H1 (cell line): ENCODE data around the gene SEMA4D. TPM values are rescaled to one million over a fixed set of nuclear protein-coding genes. Genes with fewer than 3 reads are reported as not detected.

ENCODE experiments used
- CTCF ChIA-PET: fragments of 300-600 bp; sonication (Branson Sonifier 250); formaldehyde crosslinking; loops from one replicate; lab custom pipeline; 2021; ENCODE audit not compliant: partially characterized antibody; lab: Charles Lee
- POLR2A ChIA-PET: fragments of 300-600 bp; sonication (Branson Sonifier 250); formaldehyde crosslinking; loops from one replicate; lab custom pipeline; 2021; ENCODE audit warnings: inconsistent platforms; ENCODE audit not compliant: partially characterized antibody; lab: Charles Lee
- DNase-seq, 2 experiments: peaks; one replicate each; pipeline versions ENCODE4 v3.0.0 to v3.0.0-alpha.2; 2010 to 2022; ENCODE audit warnings: low spot score in 2 of 2, low read depth in 1 of 2, mixed read lengths in 1 of 2
- FAIRE-seq: peaks from 2 replicates; lab custom pipeline; 2011; peaks lifted over from hg19 to GRCh38; lab: Jason Lieb, UNC
- H2AFZ ChIP-seq: 2 replicates; pipeline ENCODE4 v1.8.1; 2012; ENCODE audit warnings: low read length, inconsistent platforms
- H2AK5ac ChIP-seq: 2 replicates; pipeline ENCODE4 v1.6.1; 2013; ENCODE audit warnings: low read depth, low read length
- H2BK120ac ChIP-seq: replicated peaks from 2 replicates; pipeline ENCODE3; 2013; ENCODE audit warnings: low read depth, low read length, inconsistent platforms
- H2BK12ac ChIP-seq: 2 replicates; pipeline ENCODE4 v1.6.1; 2013; ENCODE audit warnings: low read depth, low read length
- H2BK15ac ChIP-seq: 2 replicates; pipeline ENCODE4 v1.6.1; 2013; ENCODE audit warnings: low read length
- H2BK20ac ChIP-seq: 2 replicates; pipeline ENCODE4 v1.6.1; 2013; ENCODE audit warnings: low read length
- H2BK5ac ChIP-seq: 2 replicates; pipeline ENCODE4 v1.6.1; 2013; ENCODE audit warnings: low read depth, low read length
- H3K14ac ChIP-seq: 2 replicates; pipeline ENCODE4 v1.6.1; 2013; ENCODE audit warnings: inconsistent platforms; ENCODE audit not compliant: insufficient read length
- H3K18ac ChIP-seq: 2 replicates; pipeline ENCODE4 v1.6.1; 2013; ENCODE audit warnings: low read length; ENCODE audit errors: extremely low read depth
- H3K23ac ChIP-seq: 2 replicates; pipeline ENCODE4 v1.6.1; 2013; ENCODE audit warnings: inconsistent platforms; ENCODE audit not compliant: insufficient read length
- H3K23me2 ChIP-seq: 2 replicates; pipeline ENCODE4 v1.6.1; 2013; ENCODE audit warnings: low read depth, low read length
- H3K27ac ChIP-seq: 2 replicates; pipeline ENCODE4 v1.6.1; 2011; ENCODE audit warnings: low read depth, low read length, inconsistent platforms
- H3K27me3 ChIP-seq, 4 experiments: replicated peaks in 1 of 4; 1 replicate in 1 of 4; 2 replicates in 3 of 4; pipeline versions ENCODE4 v1.6.1 to v1.8.1; 2011 to 2013; ENCODE audit warnings: low read length in 3 of 4, mild to moderate bottlenecking in 3 of 4, inconsistent platforms in 2 of 4, mixed read lengths in 2 of 4, moderate library complexity in 1 of 4; ENCODE audit not compliant: control insufficient read depth in 3 of 4, insufficient read depth in 3 of 4; ENCODE audit errors: extremely low read depth in 1 of 4
- H3K36me3 ChIP-seq, 4 experiments: 2 replicates each; pipeline versions ENCODE4 v1.6.1 to v1.8.1; 2011 to 2013; ENCODE audit warnings: mild to moderate bottlenecking in 4 of 4, low read length in 3 of 4, moderate library complexity in 2 of 4, control low read depth in 1 of 4, inconsistent platforms in 1 of 4; ENCODE audit not compliant: insufficient read depth in 4 of 4, control insufficient read depth in 2 of 4
- H3K4ac ChIP-seq: replicated peaks from 2 replicates; pipeline ENCODE3; 2013; ENCODE audit warnings: low read length, low read depth, mixed read lengths, inconsistent platforms; ENCODE audit not compliant: insufficient read length
- H3K4me1 ChIP-seq, 4 experiments: replicated peaks in 1 of 4; 1 replicate in 1 of 4; 2 replicates in 3 of 4; pipeline versions ENCODE4 v1.6.1 to v1.8.1; 2011 to 2013; ENCODE audit warnings: low read length in 3 of 4, inconsistent platforms in 2 of 4, mixed read lengths in 1 of 4; ENCODE audit not compliant: insufficient read depth in 4 of 4, control insufficient read depth in 3 of 4
- H3K4me2 ChIP-seq, 2 experiments: 2 replicates each; pipeline versions ENCODE4 v1.6.1 to v1.8.1; 2011 to 2013; ENCODE audit warnings: low read depth in 2 of 2, low read length in 2 of 2, control low read depth in 1 of 2, inconsistent platforms in 1 of 2, mild to moderate bottlenecking in 1 of 2; ENCODE audit not compliant: insufficient read depth in 1 of 2
- H3K4me3 ChIP-seq, 4 experiments: fragments of 200-600, 300-600 bp in 1 of 4; sonication (generic), shearing (Covaris generic), sonication (Bioruptor Twin) in 1 of 4; 2 replicates each; pipeline versions ENCODE4 v1.5.1 to v1.8.1; 2011 to 2016; ENCODE audit warnings: low read length in 4 of 4, low read depth in 3 of 4, control low read depth in 2 of 4, inconsistent platforms in 2 of 4, mild to moderate bottlenecking in 2 of 4, mixed read lengths in 1 of 4, moderate library complexity in 1 of 4; ENCODE audit not compliant: insufficient read depth in 2 of 4; ENCODE audit errors: extremely low read depth in 1 of 4
- H3K56ac ChIP-seq: replicated peaks from 2 replicates; pipeline ENCODE3; 2013; ENCODE audit warnings: low read depth, mild to moderate bottlenecking, mixed read lengths, low read length, inconsistent platforms; ENCODE audit not compliant: insufficient read length
- H3K79me1 ChIP-seq: 2 replicates; pipeline ENCODE4 v1.6.1; 2013; ENCODE audit warnings: low read depth, low read length, control low read depth
- H3K79me2 ChIP-seq, 2 experiments: 2 replicates each; pipeline versions ENCODE4 v1.6.1 to v1.8.1; 2012 to 2013; ENCODE audit warnings: low read length in 2 of 2, mild to moderate bottlenecking in 2 of 2, inconsistent platforms in 1 of 2; ENCODE audit not compliant: insufficient read depth in 2 of 2, control insufficient read depth in 1 of 2
- H3K9ac ChIP-seq, 4 experiments: replicated peaks in 1 of 4; 1 replicate in 1 of 4; 2 replicates in 3 of 4; pipeline versions ENCODE4 v1.6.1 to v1.8.1; 2011 to 2013; ENCODE audit warnings: low read depth in 3 of 4, low read length in 3 of 4, control low read depth in 2 of 4, mild to moderate bottlenecking in 2 of 4, moderate library complexity in 2 of 4, inconsistent platforms in 1 of 4; ENCODE audit errors: extremely low read depth in 1 of 4
- H3K9me3 ChIP-seq, 2 experiments: 2 replicates each; pipeline versions ENCODE4 v1.6.1 to v1.8.1; 2012 to 2013; ENCODE audit warnings: mild to moderate bottlenecking in 2 of 2, moderate library complexity in 2 of 2, control low read depth in 1 of 2, inconsistent platforms in 1 of 2, low read depth in 1 of 2, low read length in 1 of 2, mixed read lengths in 1 of 2; ENCODE audit not compliant: insufficient read depth in 2 of 2
- H4K20me1 ChIP-seq, 2 experiments: replicated peaks in 1 of 2; 2 replicates each; pipeline versions ENCODE3 to v1.8.1; 2011 to 2013; ENCODE audit warnings: inconsistent platforms in 2 of 2, low read length in 2 of 2, mild to moderate bottlenecking in 1 of 2; ENCODE audit not compliant: insufficient read depth in 2 of 2, control insufficient read depth in 1 of 2
- H4K5ac ChIP-seq: 2 replicates; pipeline ENCODE4 v1.6.1; 2013; ENCODE audit warnings: low read length, low read depth, mixed read lengths, inconsistent platforms; ENCODE audit not compliant: insufficient read length
- H4K8ac ChIP-seq: 2 replicates; pipeline ENCODE4 v1.8.0; 2013; ENCODE audit warnings: mild to moderate bottlenecking, moderate library complexity, low read length, inconsistent platforms; ENCODE audit not compliant: insufficient read depth; ENCODE audit errors: extremely low read depth
- H4K91ac ChIP-seq: replicated peaks from 2 replicates; pipeline ENCODE3; 2013; ENCODE audit warnings: low read length, mixed read lengths, inconsistent platforms; ENCODE audit not compliant: insufficient read length
- BACH1 ChIP-seq: IDR thresholded peaks from 2 replicates; pipeline ENCODE4 v1.6.1; 2012; ENCODE audit warnings: low read length, improper control_type of control experiment
- CHD1 ChIP-seq: IDR thresholded peaks from 2 replicates; pipeline ENCODE4 v1.6.1; 2012; ENCODE audit warnings: low read depth, low read length, improper control_type of control experiment
- EP300 ChIP-seq, 2 experiments: IDR thresholded peaks; 1 replicate in 1 of 2; 2 replicates in 1 of 2; pipeline ENCODE4 v1.6.1; 2011 to 2012; ENCODE audit warnings: low read depth in 2 of 2, low read length in 2 of 2, mild to moderate bottlenecking in 2 of 2, borderline replicate concordance in 1 of 2, inconsistent platforms in 1 of 2, moderate library complexity in 1 of 2
- GABPA ChIP-seq: IDR thresholded peaks from 2 replicates; pipeline ENCODE4 v1.6.1; 2011; ENCODE audit warnings: mild to moderate bottlenecking, low read length, moderate library complexity, borderline replicate concordance; ENCODE audit not compliant: insufficient read depth
- JUND ChIP-seq: IDR thresholded peaks from 2 replicates; pipeline ENCODE4 v1.6.1; 2011; ENCODE audit warnings: mild to moderate bottlenecking, improper control_type of control experiment, low read length
- MAFK ChIP-seq: IDR thresholded peaks from 2 replicates; pipeline ENCODE4 v1.6.1; 2012; ENCODE audit warnings: low read depth, mild to moderate bottlenecking, improper control_type of control experiment, low read length
- NANOG ChIP-seq: IDR thresholded peaks from 2 replicates; pipeline ENCODE4 v1.6.1; 2011; ENCODE audit warnings: low read length, low read depth, mild to moderate bottlenecking, inconsistent platforms; ENCODE audit not compliant: insufficient read depth, poor library complexity, severe bottlenecking
- SIRT6 ChIP-seq: IDR thresholded peaks from one replicate; pipeline ENCODE4 v1.7.1; 2012; ENCODE audit warnings: low read length, inconsistent platforms
- SRF ChIP-seq: IDR thresholded peaks from 2 replicates; pipeline ENCODE4 v1.6.1; 2011; ENCODE audit warnings: mild to moderate bottlenecking, low read depth, low read length, moderate library complexity
- SUZ12 ChIP-seq: fragments of 200-600 bp; sonication (generic); IDR thresholded peaks from 2 replicates; pipeline ENCODE4 v1.6.1; 2012; ENCODE audit warnings: mild to moderate bottlenecking, inconsistent platforms, low read length, moderate library complexity, mixed read lengths
- YY1 ChIP-seq: IDR thresholded peaks from 2 replicates; pipeline ENCODE4 v1.6.1; 2011; ENCODE audit warnings: low read depth, mild to moderate bottlenecking, low read length
- WGBS, 2 experiments: shearing (Covaris generic) in 1 of 2; methylation state at CpG; one replicate each; pipeline versions ENCODE4 v1.1.6 to v1.1.7; 2013 to 2015; ENCODE audit warnings: low lambda C conversion rate in 2 of 2, mixed read lengths in 2 of 2, inconsistent platforms in 1 of 2, low coverage in 1 of 2, missing lambda C conversion rate in 1 of 2; ENCODE audit not compliant: insufficient replicate concordance in 2 of 2, insufficient coverage in 1 of 2, insufficient read length in 1 of 2; ENCODE audit errors: extremely low coverage in 1 of 2, missing lambda C conversion rate in 1 of 2; 5-methylcytosine and 5-hydroxymethylcytosine counted together
- polyA plus RNA-seq, 7 experiments: library from polyadenylated mRNA; depleted of rRNA in 3 of 7; stranded (reverse) in 5 of 7; unstranded in 2 of 7; fragments of >200 nt in 5 of 7; fragments of 200-250 nt in 2 of 7; gene quantifications; 1 replicate in 5 of 7; 2 replicates in 1 of 7; 4 replicates in 1 of 7; pipeline versions ENCODE4 v1.2.1 to v1.2.3, GENCODE V29; 2011 to 2013; ENCODE audit warnings: missing spikeins in 2 of 7, mixed read lengths in 2 of 7
- total RNA-seq: library from RNA; stranded (reverse); fragmentation: NEBNext Ultra II Directional; extraction: Animal tissue kit (Norgen Biotek cat#: 25700); gene quantifications from 2 replicates; pipeline ENCODE4 v1.2.1, GENCODE V29; 2021
- TF ChIP-seq, protein P1 (sequence below): IDR thresholded peaks from 2 replicates; pipeline ENCODE4 v1.6.1; 2011; ENCODE audit warnings: low read depth, mild to moderate bottlenecking, low read length; ENCODE audit not compliant: insufficient read depth

SEMA4D gene
- total and polyA plus RNA-seq, 2 of the 8 experiments (the other 6 are each of a cell fraction or from before 2014, with no cell fraction given) = 21.0 to 70.4 TPM

DNA sequence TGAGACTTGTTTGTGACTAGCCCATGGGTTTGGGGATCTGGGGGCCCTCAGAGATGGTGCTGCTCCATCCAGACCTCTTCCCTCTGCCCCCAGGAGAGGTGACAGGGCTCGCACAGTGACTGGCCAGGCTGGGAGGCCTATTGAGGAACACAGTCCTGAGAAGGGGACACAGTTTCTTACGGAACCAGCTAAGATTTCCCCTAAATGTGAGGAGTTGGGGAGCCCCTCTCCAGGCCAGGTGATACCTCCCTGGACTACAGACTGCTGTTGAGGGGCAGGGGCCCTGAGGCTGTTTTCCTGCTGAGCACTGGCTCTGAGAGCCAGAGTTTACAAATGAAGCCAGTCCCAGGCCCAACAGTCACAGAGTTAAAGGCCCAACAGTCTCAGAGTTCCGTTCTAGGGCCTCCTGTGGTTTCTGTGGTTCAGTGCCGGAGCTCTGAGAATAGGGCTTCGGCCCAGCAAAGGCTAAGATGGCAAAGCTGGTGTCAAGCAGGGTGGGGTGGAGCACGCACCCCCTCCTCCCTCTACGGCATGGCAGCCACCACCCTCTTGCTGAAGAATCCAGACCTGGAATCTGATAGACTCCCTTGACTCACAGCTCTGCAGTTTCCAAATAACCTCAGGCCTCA is 1.1 kb upstream of the SEMA4D start:
- H3K23me2 ChIP-seq = peaks cover 4% of the 10 kb centered on the region; the same call in 1 of the 2 replicates
- 82% methylated on average over 7 of the region's 7 CpGs; no CpG with 5 or more reads in 1 of the 2 experiments for WGBS, 2 experiments
- 0 out of 2 replicates have a peak overlapping the region, but pooled peaks have one; percentile 88 for H2BK15ac ChIP-seq
- ChIA-PET POLR2A (no interaction called here), CTCF (interaction anchor here (0.8 to 1.7 kb wide), 4 partner anchors 50 to 70 kb away, joined by 3 to 8 read pairs (median 4); no protein-coding TSS in a partner anchor)
- no peak overlapping the region for H2BK120ac ChIP-seq
- no peak for DNase-seq
- no peak overlapping the region for H3K27ac ChIP-seq
- H3K79me2 ChIP-seq = peaks cover 10 to 33% of the 10 kb centered on the region in 2 experiments
- no peak overlapping the region for H3K56ac ChIP-seq
- H3K9ac ChIP-seq = no peak overlapping the region
- H3K18ac ChIP-seq = peak overlapping the region; percentile 93
- H3K23ac ChIP-seq = no peak overlapping the region
- peaks cover 6% of the 10 kb centered on the region for H3K79me1 ChIP-seq
- H3K4me2 ChIP-seq = 0 out of 4 replicates have a peak overlapping the region, but pooled peaks of 1 of the 2 experiments have one; percentile 41
- FAIRE-seq = no peak
- no peak overlapping the region for H3K14ac ChIP-seq
- H3K36me3 ChIP-seq = no peaks in the 10 kb centered on the region
- H3K9me3 ChIP-seq = no peaks in the 10 kb centered on the region
- no peak overlapping the region for H3K4me3 ChIP-seq
- no peak overlapping the region for H2AFZ ChIP-seq
- 0 out of 2 replicates have a peak overlapping the region, but pooled peaks have one; percentile 77 for H2BK12ac ChIP-seq
- no peak overlapping the region for H4K5ac ChIP-seq
- H2BK5ac ChIP-seq = peak overlapping the region; percentile 54; the same call in 1 of the 2 replicates
- peaks cover 7 to 19% of the 10 kb centered on the region in 2 experiments for H4K20me1 ChIP-seq
- H3K27me3 ChIP-seq = no peaks in the 10 kb centered on the region
- peak overlapping the region; percentile 90 for H2AK5ac ChIP-seq
- H4K91ac ChIP-seq = peak overlapping the region; percentile 36
- H3K4me1 ChIP-seq = peaks cover 14 to 35% (median 24%) of the 10 kb centered on the region in 4 experiments
- H4K8ac ChIP-seq = no peak overlapping the region
- no peak overlapping the region for H3K4ac ChIP-seq
- H2BK20ac ChIP-seq = peak overlapping the region; percentile 82; the same call in 1 of the 2 replicates
- TF ChIP-seq GABPA (no peak), CHD1 (no peak), MAFK (no peak), YY1 (no peak), BACH1 (no peak), JUND (no peak), NANOG (no peak), EP300 (IDR thresholded peaks at IDR 0.05; ENCODE audit: borderline replicate concordance in 1 of 2, low read depth in 2 of 2, low read length in 2 of 2) (no peak), SIRT6 (no peak), SRF (no peak), SUZ12 (no peak)
- TF ChIP-seq, protein P1, sequence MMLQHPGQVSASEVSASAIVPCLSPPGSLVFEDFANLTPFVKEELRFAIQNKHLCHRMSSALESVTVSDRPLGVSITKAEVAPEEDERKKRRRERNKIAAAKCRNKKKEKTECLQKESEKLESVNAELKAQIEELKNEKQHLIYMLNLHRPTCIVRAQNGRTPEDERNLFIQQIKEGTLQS = no peak
